Activated CD8-positive, alpha-beta memory T cell treated with anti-CD3 and anti-CD28 coated beads for 36 hours (primary cell): ENCODE results near the gene PSMD14. TPM values are rescaled to one million over a fixed set of nuclear protein-coding genes. Genes with fewer than 3 reads are reported as not detected.

Source experiments
- CTCF ChIA-PET: fragments of 350-600 bp; sonication (Branson Sonifier 250); formaldehyde crosslinking; loops from one replicate; lab custom pipeline; 2021; ENCODE audit warnings: antibody characterized with exemption; lab: Charles Lee
- POLR2A ChIA-PET: fragments of 350-600 bp; sonication (Branson Sonifier 250); formaldehyde crosslinking; loops from one replicate; lab custom pipeline; 2021; ENCODE audit warnings: antibody characterized with exemption; lab: Charles Lee
- total RNA-seq, 2 experiments: library from RNA; stranded (reverse); gene quantifications; one replicate each; pipeline ENCODE4 v1.2.3, GENCODE V29; 2021

The PSMD14 gene
- total RNA-seq, 2 experiments from 2014 or later, result 99.1 to 105 TPM

DNA sequence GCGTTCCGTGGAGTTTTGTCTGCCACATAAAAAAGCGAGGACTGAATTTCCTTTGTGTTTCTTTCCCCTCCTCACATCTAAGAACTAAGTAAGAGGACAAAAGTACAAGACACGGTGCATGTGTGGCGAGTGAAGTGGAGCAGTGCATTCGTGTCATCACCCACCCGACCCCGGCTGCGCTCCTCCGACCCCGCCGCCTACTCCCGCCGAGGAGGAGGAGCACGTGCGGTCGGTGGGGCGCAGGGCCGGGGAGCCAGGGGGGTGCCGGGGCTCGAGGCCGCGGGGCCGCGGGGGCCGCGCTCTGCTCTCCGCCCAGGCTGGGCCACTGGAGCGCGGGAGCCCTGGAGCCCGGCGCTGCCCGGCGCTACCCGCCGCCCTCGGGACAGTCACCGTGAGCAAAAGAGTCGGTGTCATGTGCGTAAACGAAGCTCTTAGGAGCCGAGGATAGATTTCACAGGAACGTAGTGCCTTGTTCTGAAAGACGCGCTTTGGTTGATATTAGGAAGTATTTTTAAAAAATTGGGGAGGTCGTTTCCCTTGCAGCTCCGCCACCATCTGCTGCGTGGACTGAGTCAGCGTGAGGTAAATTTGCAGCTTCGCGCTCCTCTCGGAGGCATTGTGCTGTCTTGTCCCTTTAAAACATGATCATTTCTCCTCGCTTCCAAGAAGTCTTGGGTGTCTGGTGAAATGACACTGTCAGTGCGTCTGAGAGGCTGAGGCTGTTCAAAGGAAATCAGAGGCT, 118.9 kb downstream of the PSMD14 start:
- POLR2A ChIA-PET, result no interaction called here
- CTCF ChIA-PET, result no interaction called here

DNA sequence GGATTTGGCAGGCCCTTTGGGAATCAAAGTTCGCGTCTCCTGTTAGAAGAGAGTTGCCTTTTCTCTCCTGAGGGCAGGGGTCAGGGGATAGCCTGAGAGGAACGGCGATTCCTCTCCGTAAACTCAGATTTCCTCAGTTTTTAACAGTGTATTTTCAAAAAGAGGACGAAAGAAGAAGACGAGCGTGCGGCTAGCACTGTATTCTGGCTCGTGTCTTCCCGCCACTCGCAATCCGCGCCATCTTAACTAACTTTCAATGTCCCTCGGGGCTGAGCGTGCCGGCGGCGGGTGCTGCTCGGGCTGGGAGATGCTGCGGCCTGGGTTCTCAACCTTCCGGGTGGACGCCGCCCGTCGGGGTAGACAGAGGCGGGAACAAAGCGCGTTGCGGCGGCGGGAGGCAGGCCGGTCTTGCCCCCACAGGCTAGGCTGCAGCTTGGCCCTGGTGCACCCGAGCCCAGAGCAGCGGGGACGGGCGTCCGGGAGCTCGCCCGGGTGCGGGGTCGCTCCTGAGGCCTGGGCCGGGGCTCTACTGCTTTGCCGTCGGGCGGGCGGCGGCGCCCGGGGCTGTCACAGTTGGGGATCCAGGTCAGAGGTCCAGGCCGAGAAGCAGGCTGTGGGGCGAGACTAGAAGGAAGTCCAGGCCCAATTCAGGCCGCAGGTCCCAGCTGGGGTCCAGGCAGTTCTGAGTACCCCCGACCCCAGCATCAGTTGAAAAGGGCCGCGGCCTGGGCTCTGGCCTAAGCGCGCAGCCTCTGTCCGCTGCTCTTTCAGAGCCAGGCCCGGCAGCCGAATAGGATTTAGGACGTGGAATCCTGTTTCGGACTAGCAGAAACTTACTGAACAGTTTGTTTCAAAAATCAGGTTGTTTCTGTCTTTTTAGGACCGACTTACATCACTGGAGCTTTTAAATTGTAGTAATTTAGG, 119.7 kb downstream of the PSMD14 start:
- ChIA-PET POLR2A (no interaction called here), CTCF (no interaction called here)

DNA sequence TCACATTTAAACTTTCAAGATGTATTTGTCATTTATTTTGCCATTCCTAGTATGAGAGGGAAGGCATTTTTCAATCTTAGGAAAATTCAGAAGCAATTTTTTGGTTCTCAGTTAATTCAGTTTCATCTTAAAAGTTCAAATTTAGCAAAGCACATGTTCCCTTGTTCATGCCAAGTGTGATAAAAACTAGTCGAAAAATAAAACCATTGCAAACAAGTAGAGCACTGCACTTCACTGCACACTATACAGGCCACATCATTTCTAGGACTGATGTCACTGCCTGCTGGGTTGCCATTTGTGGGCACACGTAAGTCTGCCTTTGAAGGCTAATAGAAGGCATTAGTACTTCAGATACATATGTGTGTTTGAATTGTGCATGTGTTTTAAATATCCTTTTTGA, 122.2 kb downstream of the PSMD14 start:
- ChIA-PET CTCF (no interaction called here), POLR2A (no interaction called here)

DNA sequence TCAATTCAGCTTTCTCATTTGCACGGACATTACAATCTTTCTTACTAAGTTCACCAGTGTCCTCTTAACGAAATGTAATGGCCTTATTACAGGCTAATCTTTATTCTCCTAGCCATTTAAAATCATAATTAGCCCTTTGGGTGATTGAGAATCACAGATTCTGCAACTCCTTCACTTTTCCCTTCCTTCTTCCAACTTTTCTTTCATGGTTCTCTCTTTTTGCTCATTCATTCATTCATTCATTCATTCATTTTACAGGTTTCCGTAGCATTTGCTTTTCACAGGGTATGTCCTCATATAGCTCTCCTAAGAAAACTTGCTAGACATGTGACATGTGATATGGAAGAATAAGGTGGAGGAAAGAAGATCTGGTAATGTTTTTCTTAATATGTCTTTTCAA, 123.9 kb downstream of the PSMD14 start:
- ChIA-PET POLR2A (no interaction called here), CTCF (no interaction called here)

DNA sequence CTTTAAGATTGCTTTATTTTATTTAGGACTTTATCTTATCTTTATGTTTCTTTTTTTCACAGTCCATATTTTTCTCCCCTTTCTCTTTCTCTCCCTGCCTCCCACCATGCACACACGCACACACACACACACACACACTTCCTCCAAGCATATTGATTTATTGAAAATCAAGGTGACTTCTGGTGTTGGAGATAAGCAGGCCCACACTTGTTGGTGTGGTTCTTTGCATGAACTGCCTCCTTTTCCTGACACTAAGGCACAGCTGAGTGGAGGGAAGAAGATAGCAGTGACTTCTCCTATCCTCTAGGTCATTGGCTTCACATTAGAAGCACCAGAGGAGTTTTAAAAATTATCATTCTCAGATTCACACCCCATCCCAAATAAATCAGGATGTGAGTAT, 125.9 kb downstream of the PSMD14 start:
- ChIA-PET CTCF (no interaction called here), POLR2A (no interaction called here)

DNA sequence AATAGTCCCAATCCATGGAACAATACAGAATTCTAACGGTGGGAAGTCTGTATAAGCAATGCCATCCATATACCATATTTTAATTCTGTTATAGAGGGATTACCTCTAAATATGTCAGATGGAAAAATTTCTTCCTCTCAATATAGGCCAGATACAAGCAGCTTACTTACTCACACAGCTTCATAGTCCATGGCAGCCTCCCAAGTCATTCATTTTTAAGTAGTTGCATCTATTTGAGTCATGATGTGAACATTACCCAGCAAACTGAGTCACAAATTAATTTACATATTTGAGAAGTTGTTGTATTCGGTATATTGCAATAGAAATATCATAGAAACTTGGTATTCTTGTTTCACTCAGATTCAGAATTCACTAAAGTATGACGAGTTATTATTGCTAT, 128.2 kb downstream of the PSMD14 start:
- ChIA-PET POLR2A (no interaction called here), CTCF (no interaction called here)

DNA sequence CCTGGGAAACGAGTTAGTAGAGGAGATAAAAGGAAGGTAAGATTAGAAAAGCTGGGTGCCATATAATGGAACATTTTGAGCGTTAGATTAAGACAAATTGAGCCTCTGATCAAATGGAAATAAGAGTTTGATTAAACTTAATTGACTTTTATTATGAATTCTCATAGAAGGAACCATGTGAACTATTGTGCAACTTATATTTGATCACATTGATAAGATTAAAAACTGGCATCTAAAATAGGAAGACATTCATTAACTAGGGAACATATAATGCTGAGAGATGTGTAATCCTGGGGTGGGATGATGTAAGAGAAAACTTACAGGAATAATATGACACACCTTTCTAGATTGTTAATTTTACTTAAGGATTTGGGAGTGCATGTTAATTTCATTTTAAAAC, 130.4 kb downstream of the PSMD14 start:
- CTCF ChIA-PET, result no interaction called here
- POLR2A ChIA-PET, result no interaction called here

DNA sequence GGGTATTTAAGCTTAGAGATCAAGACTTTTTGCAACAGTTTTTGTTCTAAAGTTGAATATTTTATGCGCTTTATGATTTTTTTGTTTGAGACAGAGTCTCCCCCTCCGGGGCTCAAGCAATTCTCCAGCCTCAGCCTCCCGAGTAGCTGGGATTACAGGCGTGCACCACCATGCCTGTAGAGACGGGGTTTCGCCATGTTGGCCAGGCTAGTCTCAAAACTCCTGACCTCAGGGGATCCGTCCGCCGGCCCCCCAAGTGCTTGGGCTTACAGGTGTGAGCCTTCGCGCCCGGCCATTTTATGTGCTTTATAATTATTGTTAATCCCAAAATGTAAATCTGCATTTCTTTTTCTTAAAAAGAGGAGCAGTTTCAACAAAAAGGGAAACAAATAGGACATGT, 136.9 kb downstream of the PSMD14 start:
- ChIA-PET CTCF (no interaction called here), POLR2A (no interaction called here)

DNA sequence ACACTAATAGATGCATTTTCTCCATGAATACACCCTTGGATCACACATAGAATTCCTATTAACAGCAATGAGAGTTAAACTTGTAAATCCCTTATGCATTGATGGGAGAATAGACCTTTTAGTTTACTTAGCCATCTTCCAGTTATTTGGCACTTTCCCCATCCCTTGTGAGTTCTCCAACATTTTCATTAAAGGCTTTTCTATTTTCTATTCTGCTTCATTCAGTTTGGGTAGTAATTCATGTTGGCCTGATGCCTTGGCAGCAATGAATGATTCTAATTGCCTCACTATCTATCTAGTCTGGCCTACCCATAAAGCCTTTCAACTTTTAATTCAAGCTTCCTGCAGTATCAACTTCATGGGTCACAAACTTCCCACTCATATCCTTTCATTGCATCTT, 140.2 kb downstream of the PSMD14 start:
- ChIA-PET POLR2A (no interaction called here), CTCF (no interaction called here)

Other genes with a start within 250 kb of the PSMD14 start
- gene TANK, start 148.0 kb upstream of the PSMD14 start, total RNA-seq, result 10 to 100 TPM; 70.3 to 73.5 TPM
- gene TBR1, start 107.9 kb downstream of the PSMD14 start, total RNA-seq, result not detected